Dendritic cell treated with granulocyte-macrophage colony-stimulating factor and Interleukin-4, amounts not matched to agents 40 ng/mL and 50 ng/mL, for 4 days (primary cell): ENCODE data around the gene NIT2.
A peak's percentile ranks its signal among the peaks of the same experiment; 100 is the strongest.
"Not testable (repeated sequence)": the region's sequence is repeated elsewhere in the genome, so short reads cannot be mapped to it uniquely, and the experiment has no call there.

Experiments
- H3K27ac Mint-ChIP-seq: one replicate; pipeline ENCODE4 v1.8.0; 2022; ENCODE audit warnings: mild to moderate bottlenecking, mixed read lengths
- H3K27me3 Mint-ChIP-seq: one replicate; pipeline ENCODE4 v1.8.0; 2022; ENCODE audit warnings: mild to moderate bottlenecking, mixed read lengths
- H3K36me3 Mint-ChIP-seq: one replicate; pipeline ENCODE4 v1.8.0; 2022; ENCODE audit warnings: low read depth, mixed read lengths
- H3K4me1 Mint-ChIP-seq: one replicate; pipeline ENCODE4 v1.8.0; 2022; ENCODE audit warnings: low read depth, mixed read lengths
- H3K4me3 Mint-ChIP-seq: one replicate; pipeline ENCODE4 v1.8.0; 2022; ENCODE audit warnings: mild to moderate bottlenecking, moderate library complexity, mixed read lengths
- H3K9me3 Mint-ChIP-seq: one replicate; pipeline ENCODE4 v1.8.0; 2022; ENCODE audit warnings: mixed read lengths
- intact Hi-C: fragments of 100-400 bp; cut with micrococcal nuclease; formaldehyde crosslinking; loops from one replicate; pipeline ENCODE4 v1.15.0; 2022

NIT2 gene

GRCh38 chr3:100327377-100327776, 7.2 kb upstream of the NIT2 start:
- H3K4me3 Mint-ChIP-seq, H3K27ac Mint-ChIP-seq, intact Hi-C loops: not testable (repeated sequence)

DNA sequence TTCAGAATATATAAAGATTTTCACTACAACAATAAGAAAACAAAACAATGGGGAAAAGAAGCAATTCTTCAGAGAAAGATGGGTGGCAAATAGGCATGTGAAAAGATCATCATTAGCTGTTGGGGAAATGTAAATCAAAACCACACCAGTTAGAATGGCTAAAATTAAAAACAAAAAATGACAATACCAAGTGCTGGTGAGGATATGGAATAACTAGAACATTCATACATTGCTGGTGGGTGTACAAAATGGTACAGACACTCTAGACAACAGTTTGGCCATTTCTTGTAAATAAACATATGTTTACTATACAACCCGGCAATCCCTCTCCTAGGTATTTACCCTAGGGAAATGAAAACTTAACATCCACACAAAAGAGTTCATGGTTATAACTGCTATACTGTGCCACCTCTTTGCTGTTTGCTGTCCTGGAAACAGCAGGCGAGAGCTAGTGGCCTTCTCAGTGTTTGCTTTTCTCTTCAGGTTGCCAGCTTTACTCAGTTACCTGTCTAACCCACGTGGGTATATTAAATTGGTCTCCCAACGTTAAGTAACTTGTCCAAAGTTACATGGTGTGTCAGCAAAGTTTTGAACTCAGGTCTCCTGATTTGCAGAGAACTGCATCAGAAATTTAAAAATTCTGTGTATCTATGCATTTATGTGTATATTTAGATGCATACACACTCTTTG, 4.6 kb upstream of the NIT2 start:
- peaks cover 27% of the 10 kb centered on the region for H3K36me3 Mint-ChIP-seq
- H3K4me1 Mint-ChIP-seq = peaks cover 11% of the 10 kb centered on the region
- intact Hi-C loops = loop anchor here (10.0 kb wide), 1 partner anchor 165 kb away; the partner anchor contains the start of gene TMEM45A
- peaks cover 9% of the 10 kb centered on the region for H3K9me3 Mint-ChIP-seq
- H3K27me3 Mint-ChIP-seq = no peaks in the 10 kb centered on the region
- no peak overlapping the region for H3K27ac Mint-ChIP-seq
- H3K4me3 Mint-ChIP-seq = no peak overlapping the region

More at GRCh38 chr3:100327377-100327776, 7.2 kb upstream of the NIT2 start:
- not testable (repeated sequence) for H3K9me3 Mint-ChIP-seq, H3K4me1 Mint-ChIP-seq, H3K27me3 Mint-ChIP-seq
- peaks cover 37% of the 10 kb centered on the region for H3K36me3 Mint-ChIP-seq

GRCh38 chr3:100330651-100331050, 3.9 kb upstream of the NIT2 start:
- Mint-ChIP-seq H3K9me3 (peaks cover 9% of the 10 kb centered on the region), H3K4me3 (no peak overlapping the region), H3K27me3 (no peaks in the 10 kb centered on the region), H3K4me1 (peaks cover 18% of the 10 kb centered on the region), H3K27ac (no peak overlapping the region), H3K36me3 (peaks cover 21% of the 10 kb centered on the region)
- intact Hi-C loops = loop anchor here (10.0 kb wide), 1 partner anchor 164 kb away; the partner anchor contains the start of gene TMEM45A

GRCh38 chr3:100331660-100332059, 2.9 kb upstream of the NIT2 start:
- H3K27ac Mint-ChIP-seq = no peak overlapping the region
- H3K4me3 Mint-ChIP-seq = no peak overlapping the region
- no peaks in the 10 kb centered on the region for H3K27me3 Mint-ChIP-seq
- intact Hi-C loops = loop anchor here (10.0 kb wide), 1 partner anchor 163 kb away; the partner anchor contains the start of gene TMEM45A
- peaks cover 11% of the 10 kb centered on the region for H3K36me3 Mint-ChIP-seq
- H3K4me1 Mint-ChIP-seq = peaks cover 25% of the 10 kb centered on the region
- peaks cover 9% of the 10 kb centered on the region for H3K9me3 Mint-ChIP-seq

DNA sequence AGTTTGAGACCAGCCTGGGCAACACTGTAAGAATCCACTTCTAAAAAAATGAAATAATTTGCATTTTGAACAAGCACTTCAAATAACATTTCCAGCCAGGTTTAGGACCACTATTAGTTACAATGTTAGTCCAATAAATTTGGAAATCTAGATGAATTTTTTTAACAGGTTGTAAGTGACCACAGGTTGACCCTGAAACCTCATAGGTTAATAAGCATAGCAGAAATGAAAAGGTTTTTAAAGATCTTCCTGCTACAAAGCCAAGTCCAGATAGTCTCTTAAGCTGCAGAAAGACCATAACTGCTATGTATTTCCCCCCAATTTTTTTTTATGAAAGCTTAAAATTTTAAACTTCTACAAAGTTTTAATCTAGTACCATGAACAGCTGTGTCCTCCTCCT, 1.5 kb upstream of the NIT2 start:
- H3K27me3 Mint-ChIP-seq = no peaks in the 10 kb centered on the region
- no peaks in the 10 kb centered on the region for H3K9me3 Mint-ChIP-seq
- no peak overlapping the region for H3K4me3 Mint-ChIP-seq
- H3K4me1 Mint-ChIP-seq = peaks cover 25% of the 10 kb centered on the region
- H3K36me3 Mint-ChIP-seq = no peaks in the 10 kb centered on the region
- intact Hi-C loops = loop anchor here (10.0 kb wide), 1 partner anchor 162 kb away; the partner anchor contains the start of gene TMEM45A
- H3K27ac Mint-ChIP-seq = peak overlapping the region; percentile 57

DNA sequence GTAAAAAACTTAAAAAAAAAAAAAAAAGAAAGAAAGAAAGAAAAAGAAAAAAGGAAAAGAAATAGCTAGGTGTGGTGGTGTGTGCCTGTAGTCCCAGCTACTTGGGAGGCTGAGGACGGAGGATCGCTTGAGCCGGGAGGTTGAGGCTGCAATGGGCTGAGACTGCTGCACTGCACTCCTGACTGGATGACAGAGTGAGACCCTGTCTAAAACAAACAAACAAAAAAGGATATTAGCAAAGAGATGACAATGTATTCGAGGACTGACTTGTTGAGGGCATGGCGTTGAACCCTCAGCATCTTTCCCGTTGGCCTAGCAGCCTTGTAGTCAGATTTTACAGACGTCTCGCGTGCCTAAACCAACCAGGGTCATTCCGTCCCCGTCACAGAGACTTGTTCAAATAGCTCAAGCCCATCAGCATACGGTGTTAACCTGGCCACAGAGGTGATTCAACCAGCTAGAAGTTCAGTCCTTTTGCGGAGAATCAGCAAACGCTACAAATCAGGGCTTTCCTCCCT, 528 bp upstream of the NIT2 start:
- Mint-ChIP-seq H3K9me3 (no peaks in the 10 kb centered on the region), H3K27me3 (no peaks in the 10 kb centered on the region), H3K27ac (peak overlapping the region; percentile 88), H3K4me3 (peak overlapping the region; percentile 87), H3K36me3 (peaks cover 3% of the 10 kb centered on the region), H3K4me1 (peaks cover 25% of the 10 kb centered on the region)
- intact Hi-C loops = loop anchor here (2.0 to 10.0 kb wide), 2 partner anchors 67 to 161 kb away; partner anchors contain the start of genes LNP1, TMEM45A and TOMM70

- Mint-ChIP-seq H3K27ac (peak overlapping the region; percentile 88), H3K4me3 (peak overlapping the region; percentile 87), H3K27me3 (no peaks in the 10 kb centered on the region), H3K36me3 (peaks cover 17% of the 10 kb centered on the region), H3K4me1 (peaks cover 25% of the 10 kb centered on the region), H3K9me3 (no peaks in the 10 kb centered on the region)
- intact Hi-C loops = loop anchor here (2.0 to 10.0 kb wide), 2 partner anchors 65 to 159 kb away; partner anchors contain the start of genes LNP1, TMEM45A and TOMM70
Observed at GRCh38 chr3:100335434-100335833, 877 bp downstream of the NIT2 start.

- intact Hi-C loops = loop anchor here (10.0 kb wide), 1 partner anchor 159 kb away; the partner anchor contains the start of gene TMEM45A
- Mint-ChIP-seq H3K36me3 (peaks cover 25% of the 10 kb centered on the region), H3K4me1 (peaks cover 25% of the 10 kb centered on the region), H3K27ac (peak overlapping the region; percentile 88)
- H3K27me3 Mint-ChIP-seq, H3K9me3 Mint-ChIP-seq, H3K4me3 Mint-ChIP-seq: not testable (repeated sequence)
Observed at GRCh38 chr3:100336229-100336628, 1.7 kb downstream of the NIT2 start.

- Mint-ChIP-seq H3K9me3 (no peaks in the 10 kb centered on the region), H3K27ac (no peak overlapping the region), H3K4me3 (no peak overlapping the region), H3K36me3 (peaks cover 52% of the 10 kb centered on the region), H3K4me1 (peaks cover 18% of the 10 kb centered on the region), H3K27me3 (no peaks in the 10 kb centered on the region)
- intact Hi-C loops = loop anchor here (10.0 kb wide), 1 partner anchor 156 kb away; the partner anchor contains the start of gene TMEM45A
Observed at GRCh38 chr3:100338911-100339310, 4.4 kb downstream of the NIT2 start.

DNA sequence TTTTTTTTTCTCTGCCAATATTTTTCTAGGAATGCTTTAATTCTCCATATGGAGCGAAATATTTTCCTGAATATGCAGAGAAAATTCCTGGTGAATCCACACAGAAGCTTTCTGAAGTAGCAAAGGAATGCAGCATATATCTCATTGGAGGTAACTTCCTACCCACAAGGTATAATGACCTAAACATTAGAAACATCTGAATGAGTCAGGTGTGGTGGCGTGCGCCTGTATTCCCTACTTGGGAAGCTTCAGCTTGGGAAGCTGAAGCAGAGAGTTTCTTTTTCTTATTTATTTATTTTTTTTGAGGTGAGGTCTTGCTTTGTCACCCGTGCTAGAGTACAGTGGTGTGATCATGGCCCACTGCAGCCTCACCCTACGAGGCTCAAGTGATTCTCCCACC, 5.2 kb downstream of the NIT2 start:
- no peak overlapping the region for H3K27ac Mint-ChIP-seq
- no peaks in the 10 kb centered on the region for H3K9me3 Mint-ChIP-seq
- H3K27me3 Mint-ChIP-seq = no peaks in the 10 kb centered on the region
- H3K4me1 Mint-ChIP-seq = peaks cover 15% of the 10 kb centered on the region
- H3K36me3 Mint-ChIP-seq = peaks cover 61% of the 10 kb centered on the region
- no peak overlapping the region for H3K4me3 Mint-ChIP-seq
- intact Hi-C loops = loop anchor here (10.0 kb wide), 1 partner anchor 155 kb away; the partner anchor contains the start of gene TMEM45A

- H3K4me1 Mint-ChIP-seq = peaks cover 9% of the 10 kb centered on the region
- H3K36me3 Mint-ChIP-seq = peaks cover 68% of the 10 kb centered on the region
- H3K4me3 Mint-ChIP-seq = no peak overlapping the region
- intact Hi-C loops = no loop called here
- H3K27ac Mint-ChIP-seq = no peak overlapping the region
- no peaks in the 10 kb centered on the region for H3K27me3 Mint-ChIP-seq
- no peaks in the 10 kb centered on the region for H3K9me3 Mint-ChIP-seq
Observed at GRCh38 chr3:100340527-100340926, 6.0 kb downstream of the NIT2 start.

DNA sequence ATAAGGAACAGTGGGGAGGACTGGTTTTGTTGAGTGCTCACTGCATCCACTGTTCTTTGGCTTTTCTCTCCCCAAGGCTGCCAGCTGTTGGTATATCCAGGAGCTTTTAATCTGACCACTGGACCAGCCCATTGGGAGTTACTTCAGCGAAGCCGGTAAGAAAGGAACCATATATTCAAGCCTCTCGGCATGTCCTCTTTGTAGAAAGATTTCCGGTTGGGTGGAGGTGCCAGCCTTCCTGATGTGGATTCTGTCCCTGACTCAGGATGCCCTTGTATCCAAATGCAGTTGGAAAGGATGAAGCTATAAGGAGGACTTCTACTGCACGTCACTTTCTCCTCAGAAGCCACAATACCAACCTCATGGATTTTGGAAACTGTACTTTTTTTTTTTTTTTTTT, 14.2 kb downstream of the NIT2 start:
- H3K27me3 Mint-ChIP-seq = no peaks in the 10 kb centered on the region

DNA sequence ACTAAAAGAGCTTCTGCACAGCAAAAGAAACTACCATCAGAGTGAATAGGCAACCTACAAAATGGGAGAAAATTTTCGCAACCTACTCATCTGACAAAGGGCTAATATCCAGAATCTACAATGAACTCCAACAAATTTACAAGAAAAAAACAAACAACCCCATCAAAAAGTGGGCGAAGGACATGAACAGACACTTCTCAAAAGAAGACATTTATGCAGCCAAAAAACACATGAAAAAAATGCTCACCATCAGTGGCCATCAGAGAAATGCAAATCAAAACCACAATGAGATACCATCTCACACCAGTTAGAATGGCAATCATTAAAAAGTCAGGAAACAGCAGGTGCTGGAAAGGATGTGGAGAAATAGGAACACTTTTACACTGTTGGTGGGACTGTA, 17.2 kb downstream of the NIT2 start:
- H3K27me3 Mint-ChIP-seq, H3K27ac Mint-ChIP-seq, H3K4me3 Mint-ChIP-seq, intact Hi-C loops, H3K4me1 Mint-ChIP-seq, H3K9me3 Mint-ChIP-seq: not testable (repeated sequence)
- peaks cover 92% of the 10 kb centered on the region for H3K36me3 Mint-ChIP-seq

More for the DNA sequence above, 14.2 kb downstream of the NIT2 start:
- H3K4me1 Mint-ChIP-seq = no peaks in the 10 kb centered on the region
- intact Hi-C loops = no loop called here
- no peaks in the 10 kb centered on the region for H3K9me3 Mint-ChIP-seq
- H3K4me3 Mint-ChIP-seq = no peak overlapping the region
- H3K36me3 Mint-ChIP-seq = peaks cover 95% of the 10 kb centered on the region
- no peak overlapping the region for H3K27ac Mint-ChIP-seq
